ENCODE data around the gene RBM43.

The RBM43 gene

GRCh38 chr2:151289972-151290866 is 28.6 kb upstream of the RBM43 start:
- TF ChIP-seq, protein P1, sequence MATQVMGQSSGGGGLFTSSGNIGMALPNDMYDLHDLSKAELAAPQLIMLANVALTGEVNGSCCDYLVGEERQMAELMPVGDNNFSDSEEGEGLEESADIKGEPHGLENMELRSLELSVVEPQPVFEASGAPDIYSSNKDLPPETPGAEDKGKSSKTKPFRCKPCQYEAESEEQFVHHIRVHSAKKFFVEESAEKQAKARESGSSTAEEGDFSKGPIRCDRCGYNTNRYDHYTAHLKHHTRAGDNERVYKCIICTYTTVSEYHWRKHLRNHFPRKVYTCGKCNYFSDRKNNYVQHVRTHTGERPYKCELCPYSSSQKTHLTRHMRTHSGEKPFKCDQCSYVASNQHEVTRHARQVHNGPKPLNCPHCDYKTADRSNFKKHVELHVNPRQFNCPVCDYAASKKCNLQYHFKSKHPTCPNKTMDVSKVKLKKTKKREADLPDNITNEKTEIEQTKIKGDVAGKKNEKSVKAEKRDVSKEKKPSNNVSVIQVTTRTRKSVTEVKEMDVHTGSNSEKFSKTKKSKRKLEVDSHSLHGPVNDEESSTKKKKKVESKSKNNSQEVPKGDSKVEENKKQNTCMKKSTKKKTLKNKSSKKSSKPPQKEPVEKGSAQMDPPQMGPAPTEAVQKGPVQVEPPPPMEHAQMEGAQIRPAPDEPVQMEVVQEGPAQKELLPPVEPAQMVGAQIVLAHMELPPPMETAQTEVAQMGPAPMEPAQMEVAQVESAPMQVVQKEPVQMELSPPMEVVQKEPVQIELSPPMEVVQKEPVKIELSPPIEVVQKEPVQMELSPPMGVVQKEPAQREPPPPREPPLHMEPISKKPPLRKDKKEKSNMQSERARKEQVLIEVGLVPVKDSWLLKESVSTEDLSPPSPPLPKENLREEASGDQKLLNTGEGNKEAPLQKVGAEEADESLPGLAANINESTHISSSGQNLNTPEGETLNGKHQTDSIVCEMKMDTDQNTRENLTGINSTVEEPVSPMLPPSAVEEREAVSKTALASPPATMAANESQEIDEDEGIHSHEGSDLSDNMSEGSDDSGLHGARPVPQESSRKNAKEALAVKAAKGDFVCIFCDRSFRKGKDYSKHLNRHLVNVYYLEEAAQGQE (IDR thresholded peaks at IDR 0.05; ENCODE audit: insufficient read depth in 1 of 2, low read depth in 2 of 2, low read length in 2 of 2), result no peak
- no peak for TF ChIP-seq SIN3A (IDR thresholded peaks at IDR 0.05; ENCODE audit: borderline replicate concordance, insufficient read depth, low read length)
- no peak for TF ChIP-seq FOXP2 (optimal IDR thresholded peaks at IDR 0.05; ENCODE audit: borderline replicate concordance, extremely low read depth, extremely low read length, insufficient read depth)
- no peak for TF ChIP-seq POLR2AphosphoS5 (IDR thresholded peaks at IDR 0.05; ENCODE audit: low read depth, low read length)
- TF ChIP-seq TAF1 (IDR thresholded peaks at IDR 0.05; ENCODE audit: borderline replicate concordance, insufficient read depth, low read length), result no peak

GRCh38 chr2:151287513-151288250 is 26.0 kb upstream of the RBM43 start:
- TF ChIP-seq, protein P1 (IDR thresholded peaks at IDR 0.05; ENCODE audit: insufficient read depth in 1 of 2, low read depth in 2 of 2, low read length in 2 of 2), result no peak
- TF ChIP-seq FOXP2 (optimal IDR thresholded peaks at IDR 0.05; ENCODE audit: borderline replicate concordance, extremely low read depth, extremely low read length, insufficient read depth) (no peak), POLR2AphosphoS5 (IDR thresholded peaks at IDR 0.05; ENCODE audit: low read depth, low read length) (no peak), TAF1 (IDR thresholded peaks at IDR 0.05; ENCODE audit: borderline replicate concordance, insufficient read depth, low read length) (no peak), SIN3A (IDR thresholded peaks at IDR 0.05; ENCODE audit: borderline replicate concordance, insufficient read depth, low read length) (no peak)

DNA sequence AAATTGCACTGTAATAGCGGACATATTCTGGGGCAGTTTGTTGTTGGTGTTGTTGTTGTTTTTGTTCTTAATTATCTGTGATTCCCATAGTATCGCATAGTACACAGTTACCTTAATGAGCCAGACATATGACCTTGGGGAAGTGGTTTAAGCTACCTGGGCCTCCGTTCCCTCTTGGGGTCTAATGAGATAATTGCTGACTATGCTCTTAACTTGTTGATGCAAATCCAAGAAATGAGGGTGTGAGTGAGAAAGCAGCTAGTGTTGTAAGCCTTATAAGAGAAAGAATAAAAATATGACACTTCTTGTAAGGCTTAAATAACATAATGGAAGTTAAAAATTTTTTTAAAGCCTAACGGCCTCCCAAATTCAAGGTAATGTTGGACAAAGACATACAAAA is 20.7 kb upstream of the RBM43 start:
- TF ChIP-seq SIN3A (IDR thresholded peaks at IDR 0.05; ENCODE audit: borderline replicate concordance, insufficient read depth, low read length) (no peak), POLR2AphosphoS5 (IDR thresholded peaks at IDR 0.05; ENCODE audit: low read depth, low read length) (no peak), TAF1 (IDR thresholded peaks at IDR 0.05; ENCODE audit: borderline replicate concordance, insufficient read depth, low read length) (no peak), FOXP2 (optimal IDR thresholded peaks at IDR 0.05; ENCODE audit: borderline replicate concordance, extremely low read depth, extremely low read length, insufficient read depth) (no peak)
- TF ChIP-seq, protein P1 (IDR thresholded peaks at IDR 0.05; ENCODE audit: insufficient read depth in 1 of 2, low read depth in 2 of 2, low read length in 2 of 2), result no peak

DNA sequence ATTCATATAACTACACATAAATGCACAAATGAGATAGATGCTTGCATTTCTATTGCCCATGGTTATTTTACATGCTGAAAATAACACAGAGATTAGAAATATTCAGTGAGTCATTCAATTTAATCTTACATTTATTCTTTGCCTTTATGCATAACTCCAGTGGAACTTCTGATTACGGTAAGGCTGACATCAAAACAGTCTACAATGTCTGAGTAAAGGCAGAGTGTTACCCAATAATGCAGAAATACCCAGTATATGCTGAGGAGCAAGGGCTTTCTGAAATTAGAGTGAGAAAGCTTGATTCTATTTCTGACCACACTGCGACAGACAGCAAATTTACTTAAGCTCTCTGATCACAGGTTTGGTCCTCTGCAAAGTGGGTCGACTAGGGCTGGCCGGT is 18.6 kb upstream of the RBM43 start:
- TF ChIP-seq, protein P1 (IDR thresholded peaks at IDR 0.05; ENCODE audit: insufficient read depth in 1 of 2, low read depth in 2 of 2, low read length in 2 of 2), result no peak
- TF ChIP-seq TAF1 (IDR thresholded peaks at IDR 0.05; ENCODE audit: borderline replicate concordance, insufficient read depth, low read length), result no peak
- TF ChIP-seq SIN3A (IDR thresholded peaks at IDR 0.05; ENCODE audit: borderline replicate concordance, insufficient read depth, low read length), result no peak
- TF ChIP-seq POLR2AphosphoS5 (IDR thresholded peaks at IDR 0.05; ENCODE audit: low read depth, low read length), result no peak
- no peak for TF ChIP-seq FOXP2 (optimal IDR thresholded peaks at IDR 0.05; ENCODE audit: borderline replicate concordance, extremely low read depth, extremely low read length, insufficient read depth)
